GM12892 (cell line): ENCODE results near the gene PADI2.

ENCODE experiments used
- POLR2A ChIP-seq: IDR thresholded peaks from 2 replicates; pipeline ENCODE4 v1.6.1; 2011; ENCODE audit warnings: low read depth, low read length, control low read depth
- POLR2AphosphoS5 ChIP-seq: IDR thresholded peaks from 2 replicates; pipeline ENCODE4 v1.6.1; 2011; ENCODE audit warnings: low read depth, low read length, control low read depth
- TAF1 ChIP-seq: IDR thresholded peaks from 2 replicates; pipeline ENCODE4 v1.6.1; 2011; ENCODE audit warnings: low read depth, mild to moderate bottlenecking, control low read depth, low read length, borderline replicate concordance

DNA sequence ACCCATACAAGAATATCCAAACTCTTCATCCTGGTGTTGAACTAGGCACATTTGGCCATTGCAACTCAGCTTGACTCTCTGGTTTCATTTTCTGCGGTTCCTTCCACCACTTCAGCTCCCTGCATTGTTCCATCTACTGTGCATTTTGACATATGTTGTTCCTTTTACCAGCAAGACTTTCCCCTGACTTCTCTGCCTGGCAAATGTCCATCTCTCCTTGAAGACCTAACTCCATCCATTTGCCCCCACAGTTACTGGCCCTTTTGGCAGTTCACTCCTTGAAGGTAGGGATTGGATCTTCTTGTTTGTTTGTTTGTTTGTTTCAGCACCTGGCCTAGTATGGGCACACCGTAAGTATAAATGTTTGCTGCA lies 8.7 kb downstream of the PADI2 start:
- TF ChIP-seq POLR2A: no peak
- no peak for TF ChIP-seq TAF1
- TF ChIP-seq POLR2AphosphoS5: no peak
